Panc1 (cell line): ENCODE data around the gene C9orf78. TPM values are rescaled to one million over a fixed set of nuclear protein-coding genes. Genes with fewer than 3 reads are reported as not detected.

ENCODE experiments used
- ATAC-seq: fragments of 200-7000 bp; cut with Tn5 transposase; 2 replicates; pipeline ENCODE4 v1.9.1; 2020; ENCODE audit warnings: mild to moderate bottlenecking, moderate library complexity
- BruUV-seq: library from RNA; stranded (reverse); fragments of 400-500 nt; replicated peaks from 2 replicates; lab custom pipeline; 2021; lab: Mats Ljungman, UMichigan
- CTCF ChIA-PET: fragments of 300-600 bp; sonication (Branson Sonifier 250); formaldehyde crosslinking; loops from one replicate; lab custom pipeline; 2022; ENCODE audit warnings: antibody characterized with exemption; lab: Charles Lee
- POLR2A ChIA-PET: fragments of 300-600 bp; sonication (Branson Sonifier 250); formaldehyde crosslinking; loops from one replicate; lab custom pipeline; 2022; ENCODE audit warnings: antibody characterized with exemption; lab: Charles Lee
- DNase-seq: peaks from one replicate; pipeline ENCODE4 v3.0.0-alpha.2; 2010; ENCODE audit warnings: low read depth, low spot score
- H3K27ac ChIP-seq: 2 replicates; pipeline ENCODE4 v1.5.1; 2011; ENCODE audit warnings: mild to moderate bottlenecking, low read length, inconsistent platforms
- H3K27me3 ChIP-seq: fragments of 200-500 bp; sonication (Bioruptor generic); 2 replicates; pipeline ENCODE4 v1.6.0; 2014; ENCODE audit warnings: low read length, inconsistent platforms; ENCODE audit not compliant: control insufficient read depth, insufficient read depth
- H3K36me3 ChIP-seq: fragments of 200-500 bp; sonication (Bioruptor generic); 2 replicates; pipeline ENCODE4 v1.5.1; 2014; ENCODE audit warnings: inconsistent platforms, mild to moderate bottlenecking, low read length, moderate library complexity; ENCODE audit not compliant: control insufficient read depth, insufficient read depth
- H3K4me1 ChIP-seq: 2 replicates; pipeline ENCODE4 v1.5.1; 2011; ENCODE audit warnings: inconsistent platforms, mild to moderate bottlenecking, low read length, moderate library complexity; ENCODE audit not compliant: control insufficient read depth, insufficient read depth
- H3K4me3 ChIP-seq, 2 experiments: 2 replicates each; pipeline ENCODE4 v1.5.1; 2011 to 2012; ENCODE audit warnings: low read depth in 2 of 2, low read length in 2 of 2, mild to moderate bottlenecking in 2 of 2, inconsistent platforms in 1 of 2, moderate library complexity in 1 of 2
- H3K9me3 ChIP-seq: fragments of 200-500 bp; sonication (Bioruptor generic); 2 replicates; pipeline ENCODE4 v1.5.1; 2014; ENCODE audit warnings: low read depth, mild to moderate bottlenecking, inconsistent platforms, low read length, moderate library complexity; ENCODE audit not compliant: control insufficient read depth, insufficient read depth
- POLR2AphosphoS5 ChIP-seq: IDR thresholded peaks from 2 replicates; pipeline ENCODE4 v1.6.1; 2012; ENCODE audit warnings: mild to moderate bottlenecking, low read depth, low read length, moderate library complexity
- TCF7L2 ChIP-seq: IDR thresholded peaks from 2 replicates; pipeline ENCODE4 v1.6.1; 2011; ENCODE audit warnings: mild to moderate bottlenecking, low read depth, low read length, inconsistent platforms
- in situ Hi-C: cut with HindIII; loops from 2 replicates; pipeline ENCODE4 v1.10.0; 2016; ENCODE audit warnings: low sequenced_read_pairs, low pct_unique_long_range_greater_than_20kb
- intact Hi-C: fragments of 100-400 bp; cut with micrococcal nuclease; formaldehyde crosslinking; loops from one replicate; pipeline ENCODE4 v1.10.0; 2022; ENCODE audit not compliant: unreplicated experiment
- total RNA-seq: library from RNA; stranded (reverse); gene quantifications from one replicate; pipeline ENCODE4 v1.2.1, GENCODE V29; 2021; ENCODE audit not compliant: unreplicated experiment
- TF ChIP-seq, protein P1 (sequence below): fragments of 450-650 bp; IDR thresholded peaks from 2 replicates; pipeline ENCODE4 v1.5.1; 2017; ENCODE audit warnings: mild to moderate bottlenecking
- TF ChIP-seq, protein P2 (sequence below), 2 experiments: IDR thresholded peaks; 2 replicates each; pipeline ENCODE4 v1.6.1; 2011 to 2012; ENCODE audit warnings: low read depth in 2 of 2, control low read depth in 1 of 2, low read length in 1 of 2, mild to moderate bottlenecking in 1 of 2, moderate library complexity in 1 of 2; ENCODE audit not compliant: insufficient read depth in 1 of 2

C9orf78 gene
- total RNA-seq, 1 experiment from 2014 or later: 33.6 TPM

DNA sequence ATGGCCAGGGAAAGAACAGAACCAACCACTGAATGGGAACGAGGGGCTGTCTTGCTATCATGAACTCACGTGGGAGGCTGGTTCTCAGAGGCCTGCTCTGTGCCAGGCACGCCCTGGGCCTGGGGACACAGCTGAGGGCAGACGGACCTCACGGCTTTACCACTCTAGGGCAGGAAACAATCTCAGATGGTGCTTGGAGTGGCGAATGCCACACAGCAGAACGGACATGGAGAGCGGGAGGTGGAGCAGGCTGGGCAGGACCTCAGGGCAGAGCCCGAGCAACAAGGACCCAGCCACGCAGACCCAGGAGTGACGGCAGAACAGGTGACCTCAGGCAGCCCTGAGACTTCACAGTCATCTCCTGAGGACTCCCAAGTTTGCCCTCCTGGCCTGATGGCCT, 19.8 kb downstream of the C9orf78 start:
- no peak for DNase-seq

GRCh38 chr9:129814432-129815223, 20.4 kb downstream of the C9orf78 start:
- no TSS peak for BruUV-seq
- Histone ChIP-seq H3K4me1 (no peaks in the 10 kb centered on the region), H3K36me3 (peaks cover 4% of the 10 kb centered on the region; the same call in 1 of the 2 replicates), H3K4me3 (no peak overlapping the region), H3K9me3 (no peaks in the 10 kb centered on the region), H3K27ac (no peak overlapping the region), H3K27me3 (no peaks in the 10 kb centered on the region)
- POLR2A ChIA-PET: no interaction called here
- no peak for TF ChIP-seq POLR2AphosphoS5
- TF ChIP-seq, protein P1, sequence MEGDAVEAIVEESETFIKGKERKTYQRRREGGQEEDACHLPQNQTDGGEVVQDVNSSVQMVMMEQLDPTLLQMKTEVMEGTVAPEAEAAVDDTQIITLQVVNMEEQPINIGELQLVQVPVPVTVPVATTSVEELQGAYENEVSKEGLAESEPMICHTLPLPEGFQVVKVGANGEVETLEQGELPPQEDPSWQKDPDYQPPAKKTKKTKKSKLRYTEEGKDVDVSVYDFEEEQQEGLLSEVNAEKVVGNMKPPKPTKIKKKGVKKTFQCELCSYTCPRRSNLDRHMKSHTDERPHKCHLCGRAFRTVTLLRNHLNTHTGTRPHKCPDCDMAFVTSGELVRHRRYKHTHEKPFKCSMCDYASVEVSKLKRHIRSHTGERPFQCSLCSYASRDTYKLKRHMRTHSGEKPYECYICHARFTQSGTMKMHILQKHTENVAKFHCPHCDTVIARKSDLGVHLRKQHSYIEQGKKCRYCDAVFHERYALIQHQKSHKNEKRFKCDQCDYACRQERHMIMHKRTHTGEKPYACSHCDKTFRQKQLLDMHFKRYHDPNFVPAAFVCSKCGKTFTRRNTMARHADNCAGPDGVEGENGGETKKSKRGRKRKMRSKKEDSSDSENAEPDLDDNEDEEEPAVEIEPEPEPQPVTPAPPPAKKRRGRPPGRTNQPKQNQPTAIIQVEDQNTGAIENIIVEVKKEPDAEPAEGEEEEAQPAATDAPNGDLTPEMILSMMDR: no peak
- TF ChIP-seq, protein P2, sequence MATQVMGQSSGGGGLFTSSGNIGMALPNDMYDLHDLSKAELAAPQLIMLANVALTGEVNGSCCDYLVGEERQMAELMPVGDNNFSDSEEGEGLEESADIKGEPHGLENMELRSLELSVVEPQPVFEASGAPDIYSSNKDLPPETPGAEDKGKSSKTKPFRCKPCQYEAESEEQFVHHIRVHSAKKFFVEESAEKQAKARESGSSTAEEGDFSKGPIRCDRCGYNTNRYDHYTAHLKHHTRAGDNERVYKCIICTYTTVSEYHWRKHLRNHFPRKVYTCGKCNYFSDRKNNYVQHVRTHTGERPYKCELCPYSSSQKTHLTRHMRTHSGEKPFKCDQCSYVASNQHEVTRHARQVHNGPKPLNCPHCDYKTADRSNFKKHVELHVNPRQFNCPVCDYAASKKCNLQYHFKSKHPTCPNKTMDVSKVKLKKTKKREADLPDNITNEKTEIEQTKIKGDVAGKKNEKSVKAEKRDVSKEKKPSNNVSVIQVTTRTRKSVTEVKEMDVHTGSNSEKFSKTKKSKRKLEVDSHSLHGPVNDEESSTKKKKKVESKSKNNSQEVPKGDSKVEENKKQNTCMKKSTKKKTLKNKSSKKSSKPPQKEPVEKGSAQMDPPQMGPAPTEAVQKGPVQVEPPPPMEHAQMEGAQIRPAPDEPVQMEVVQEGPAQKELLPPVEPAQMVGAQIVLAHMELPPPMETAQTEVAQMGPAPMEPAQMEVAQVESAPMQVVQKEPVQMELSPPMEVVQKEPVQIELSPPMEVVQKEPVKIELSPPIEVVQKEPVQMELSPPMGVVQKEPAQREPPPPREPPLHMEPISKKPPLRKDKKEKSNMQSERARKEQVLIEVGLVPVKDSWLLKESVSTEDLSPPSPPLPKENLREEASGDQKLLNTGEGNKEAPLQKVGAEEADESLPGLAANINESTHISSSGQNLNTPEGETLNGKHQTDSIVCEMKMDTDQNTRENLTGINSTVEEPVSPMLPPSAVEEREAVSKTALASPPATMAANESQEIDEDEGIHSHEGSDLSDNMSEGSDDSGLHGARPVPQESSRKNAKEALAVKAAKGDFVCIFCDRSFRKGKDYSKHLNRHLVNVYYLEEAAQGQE (IDR thresholded peaks at IDR 0.05; ENCODE audit: insufficient read depth in 1 of 2, low read depth in 2 of 2, low read length in 1 of 2): no peak
- in situ Hi-C loops (no loop called here), intact Hi-C loops (no loop called here)
- CTCF ChIA-PET: no interaction called here
- ATAC-seq (no peak), DNase-seq (no peak)

More for the DNA sequence above, 19.8 kb downstream of the C9orf78 start:
- TF ChIP-seq, protein P2 (IDR thresholded peaks at IDR 0.05; ENCODE audit: insufficient read depth in 1 of 2, low read depth in 2 of 2, low read length in 1 of 2): no peak
- TF ChIP-seq TCF7L2 (no peak), POLR2AphosphoS5 (no peak)
- TF ChIP-seq, protein P1: no peak
- H3K4me3 ChIP-seq: no peak overlapping the region
- intact Hi-C loops: no loop called here
- in situ Hi-C loops: no loop called here
- CTCF ChIA-PET: no interaction called here
- no peak for ATAC-seq
- peaks cover 4% of the 10 kb centered on the region; the same call in 1 of the 2 replicates for H3K36me3 ChIP-seq
- no peaks in the 10 kb centered on the region for H3K27me3 ChIP-seq
- no peaks in the 10 kb centered on the region for H3K4me1 ChIP-seq
- no peaks in the 10 kb centered on the region for H3K9me3 ChIP-seq
- POLR2A ChIA-PET: no interaction called here
- no TSS peak for BruUV-seq
- H3K27ac ChIP-seq: no peak overlapping the region
